Heart left ventricle (tissue), 16 donors: ENCODE data around the gene KIF26B. TPM values are rescaled to one million over a fixed set of nuclear protein-coding genes. Genes with fewer than 3 reads are reported as not detected.

ENCODE experiments used
- ATAC-seq, 4 donors: fragments of 200-7000 bp; cut with Tn5 transposase; one replicate each; pipeline ENCODE4 v1.9.1; 2020 to 2022; ENCODE audit warnings: moderate library complexity in 4 of 4, mild to moderate bottlenecking in 3 of 4, moderate number of reproducible peaks in 1 of 4
- DNase-seq, 5 donors: peaks; one replicate each; pipeline ENCODE4 v3.0.0-alpha.2; 2020
- H3K27ac ChIP-seq, 12 donors: fragments of 200-600 bp; sonication (generic) in 4 of 12; one replicate each; pipeline versions ENCODE4 v1.5.0 to v1.8.0; 2016 to 2022; ENCODE audit warnings: mild to moderate bottlenecking in 2 of 12
- H3K27me3 ChIP-seq, 9 donors: fragments of 200-600 bp; sonication (generic) in 2 of 9; one replicate each; pipeline versions ENCODE4 v1.5.1 to v1.8.0; 2016 to 2022; ENCODE audit warnings: mild to moderate bottlenecking in 3 of 9
- H3K36me3 ChIP-seq, 9 donors: fragments of 200-600 bp; sonication (generic) in 2 of 9; one replicate each; pipeline versions ENCODE4 v1.5.0 to v1.8.0; 2018 to 2022; ENCODE audit warnings: mild to moderate bottlenecking in 2 of 9
- H3K4me1 ChIP-seq, 12 donors: fragments of 200-600 bp; sonication (generic) in 4 of 12; one replicate each; pipeline versions ENCODE4 v1.5.0 to v1.8.0; 2016 to 2022; ENCODE audit warnings: mild to moderate bottlenecking in 3 of 12
- H3K4me3 ChIP-seq, 12 donors: fragments of 200-600 bp; sonication (generic) in 4 of 12; one replicate each; pipeline versions ENCODE4 v1.5.0 to v1.8.0; 2017 to 2022; ENCODE audit warnings: mild to moderate bottlenecking in 9 of 12, moderate library complexity in 4 of 12
- H3K9me3 ChIP-seq, 12 donors: fragments of 200-600 bp; sonication (generic) in 4 of 12; one replicate each; pipeline versions ENCODE4 v1.5.0 to v1.8.0; 2016 to 2022; ENCODE audit warnings: mild to moderate bottlenecking in 1 of 12
- CTCF ChIP-seq, 12 donors: fragments of 200-600 bp; sonication (generic) in 4 of 12; IDR thresholded peaks; one replicate each; pipeline versions ENCODE4 v1.5.0 to v1.8.0; 2018 to 2022; ENCODE audit warnings: antibody characterized with exemption in 12 of 12, mild to moderate bottlenecking in 5 of 12
- POLR2A ChIP-seq, 2 donors: fragments of 450-650 bp; IDR thresholded peaks; one replicate each; pipeline ENCODE4 v1.6.1; 2017; ENCODE audit warnings: antibody characterized with exemption in 2 of 2, mild to moderate bottlenecking in 2 of 2, moderate library complexity in 2 of 2
- WGBS, 4 donors: extraction: QIAGEN DNeasy Blood & Tissue Kit in 2 of 4; methylation state at CpG; one replicate each; pipeline versions ENCODE4 v1.1.5 to v1.1.7; 2013 to 2018; 5-methylcytosine and 5-hydroxymethylcytosine counted together
- intact Hi-C, 10 donors: fragments of 100-400 bp; cut with DNase I; formaldehyde crosslinking; loops; one replicate each; pipeline versions ENCODE4 v1.11.1 to v1.14.2; 2022
- long read RNA-seq, 3 donors: library from polyadenylated mRNA; unstranded; transcript quantifications; one replicate each; pipeline ENCODE4 v2.0.0, GENCODE V29; 2020 to 2021
- polyA plus RNA-seq, 2 donors: library from polyadenylated mRNA; stranded (reverse); fragments of 200-250 nt; gene quantifications; one replicate each; pipeline ENCODE4 v1.2.3, GENCODE V29; 2013
- total RNA-seq, 9 donors: library from RNA; depleted of rRNA in 2 of 9; stranded (reverse); fragments of >200 nt in 2 of 9; fragmentation: NEBNext Ultra II Directional in 3 of 9; extraction: Animal tissue kit (Norgen Biotek cat#: 25700) in 3 of 9; gene quantifications; one replicate each; pipeline versions ENCODE4 v1.1.0 to v1.2.4, GENCODE V29; 2016 to 2023
- donor health status: ischemic (EF 13 %, LVEDD 7.1; RV severe dilation, severe dysfunction).
- donor health status: healthy with polysubstance abuse.
- donor health status: DM: no; HTN: yes; CAD: no.
- donor health status: DM: no; HTN: no; CAD: no.
- donor health status: ischemic (EF 25% LVEDD 6.9; RV normal size, moderate dysfunction).
- donor health status: ischemic (EF 25% LVEDD 5.7; RV mildly dilated, moderate dysfunction).
- donor health status: healthy.
- donor health status: DM: yes; HTN: yes; CAD: no.
- donor health status: ischemic (EF 35%, LVEDD 5.7; RV mildly dilated, moderate dysfunction).
- donor health status: nonischemic (EF 11% LVEDD 7.7; RV severe dilation, severe dysfunction).
- donor health status: DM: yes; HTN: yes; CAD: no.
- donor health status: PGD.
- donor health status: ischemic (EF 29% LVEDD 5.4; RV normal size, mild dysfunction).
- donor health status: nonischemic (EF 23%, LVEDD 6.1; RV moderate dilation, normal function).

Gene KIF26B
- total RNA-seq (1 to 10 TPM; 1.2 to 7.0 (median 2.3) TPM), polyA plus RNA-seq (1 to 10 TPM; 1.3 to 3.9 TPM)
- long read RNA-seq, donor 1, partial matches to known transcripts, result 8 of 10 reads
- long read RNA-seq, donor 1, other reads (novel, unspliced or antisense), result 2 of 10 reads
- long read RNA-seq, donor 2, result 0 reads
- long read RNA-seq, donor 3, partial matches to known transcripts, result 3 of 5 reads
- long read RNA-seq, donor 3, other reads (novel, unspliced or antisense), result 2 of 5 reads

- TF ChIP-seq CTCF (IDR thresholded peaks at IDR 0.05) (no peak), POLR2A (IDR thresholded peaks at IDR 0.05) (no peak)
- 0 to 1% (median 0%) methylated on average over 45 to 83 of the region's 83 CpGs for WGBS, 4 donors
- peaks cover 0 to 89% (median 25%) of the 10 kb centered on the region in 9 donors for H3K27me3 ChIP-seq
- H3K4me3 ChIP-seq, result peak within 1 kb of the TSS; percentile 49 to 72 (median 61)
- peaks cover 3 to 43% (median 34%) of the 10 kb centered on the region in 12 donors for H3K4me1 ChIP-seq
- peak in 3 of 4 donors; percentile 7 to 17 (median 8) for ATAC-seq
- DNase-seq, result peak in 4 of 5 donors; percentile 22 to 66 (median 37)
- H3K9me3 ChIP-seq, result peaks cover 0 to 5% (median 0%) of the 10 kb centered on the region in 12 donors
- intact Hi-C loops, result loop anchor here (2.0 to 10.0 kb wide), 16 partner anchors 223 to 1540 kb away; no protein-coding TSS in a partner anchor
- peak within 1 kb of the TSS in 5 of 12 donors; percentile 4 to 72 (median 37) for H3K27ac ChIP-seq
- no peaks in the 10 kb centered on the region for H3K36me3 ChIP-seq
These were observed at the start of gene KIF26B for GRCh38 chr1:245154429-245155271. KIF26B (plus strand) TSS chr1:245154985; CDS start chr1:245155425, 440 bp downstream.

- ATAC-seq (no peak), DNase-seq (no peak)
- Histone ChIP-seq H3K36me3 (no peaks in the 10 kb centered on the region), H3K9me3 (no peaks in the 10 kb centered on the region), H3K4me1 (no peaks in the 10 kb centered on the region), H3K4me3 (no peak overlapping the region), H3K27me3 (no peaks in the 10 kb centered on the region), H3K27ac (no peak overlapping the region)
- 94 to 98% (median 97%) methylated on average over 3 of the region's 3 CpGs for WGBS, 4 donors
- intact Hi-C loops, result no loop called here
- TF ChIP-seq CTCF (IDR thresholded peaks at IDR 0.05) (no peak), POLR2A (IDR thresholded peaks at IDR 0.05) (no peak)
These were observed 49.7 kb upstream of the KIF26B start for GRCh38 chr1:245105042-245105441.

GRCh38 chr1:245105815-245106410 is 48.9 kb upstream of the KIF26B start:
- TF ChIP-seq POLR2A (IDR thresholded peaks at IDR 0.05), result no peak
- no peak for TF ChIP-seq CTCF (IDR thresholded peaks at IDR 0.05)
- 95 to 97% (median 96%) methylated on average over 5 of the region's 5 CpGs for WGBS, 4 donors
- H3K9me3 ChIP-seq, result no peaks in the 10 kb centered on the region
- no peaks in the 10 kb centered on the region for H3K36me3 ChIP-seq
- no peak overlapping the region for H3K4me3 ChIP-seq
- no peak overlapping the region for H3K27ac ChIP-seq
- no peak for DNase-seq
- intact Hi-C loops, result no loop called here
- H3K4me1 ChIP-seq, result no peaks in the 10 kb centered on the region
- no peaks in the 10 kb centered on the region for H3K27me3 ChIP-seq
- ATAC-seq, result no peak

GRCh38 chr1:245107776-245108114 is 47.0 kb upstream of the KIF26B start:
- 91 to 95% (median 93%) methylated on average over 7 of the region's 7 CpGs for WGBS, 4 donors
- TF ChIP-seq CTCF (IDR thresholded peaks at IDR 0.05) (no peak), POLR2A (IDR thresholded peaks at IDR 0.05) (no peak)

More at GRCh38 chr1:245107776-245108114, 47.0 kb upstream of the KIF26B start:
- ATAC-seq (peak in 1 of 4 donors; percentile 41), DNase-seq (no peak)
- Histone ChIP-seq H3K4me1 (no peaks in the 10 kb centered on the region), H3K27ac (no peak overlapping the region), H3K9me3 (no peaks in the 10 kb centered on the region), H3K36me3 (no peaks in the 10 kb centered on the region), H3K4me3 (no peak overlapping the region), H3K27me3 (no peaks in the 10 kb centered on the region)
- intact Hi-C loops, result no loop called here
